Stimulated activated CD4-positive, alpha-beta T cell treated with anti-CD3 and anti-CD28 coated beads, Interleukin-15, amount 100 ng/mL, for 1 hour (primary cell): Measurements from ENCODE around the gene MEF2C.
"Not testable (repeated sequence)": the region's sequence is repeated elsewhere in the genome, so short reads cannot be mapped to it uniquely, and the experiment has no call there.

Source experiments
- DNase-seq, 2 donors: peaks; one replicate each; pipeline ENCODE4 v3.0.0-alpha.2; 2020; ENCODE audit warnings: low read depth in 1 of 2, low spot score in 1 of 2

Gene MEF2C

DNA sequence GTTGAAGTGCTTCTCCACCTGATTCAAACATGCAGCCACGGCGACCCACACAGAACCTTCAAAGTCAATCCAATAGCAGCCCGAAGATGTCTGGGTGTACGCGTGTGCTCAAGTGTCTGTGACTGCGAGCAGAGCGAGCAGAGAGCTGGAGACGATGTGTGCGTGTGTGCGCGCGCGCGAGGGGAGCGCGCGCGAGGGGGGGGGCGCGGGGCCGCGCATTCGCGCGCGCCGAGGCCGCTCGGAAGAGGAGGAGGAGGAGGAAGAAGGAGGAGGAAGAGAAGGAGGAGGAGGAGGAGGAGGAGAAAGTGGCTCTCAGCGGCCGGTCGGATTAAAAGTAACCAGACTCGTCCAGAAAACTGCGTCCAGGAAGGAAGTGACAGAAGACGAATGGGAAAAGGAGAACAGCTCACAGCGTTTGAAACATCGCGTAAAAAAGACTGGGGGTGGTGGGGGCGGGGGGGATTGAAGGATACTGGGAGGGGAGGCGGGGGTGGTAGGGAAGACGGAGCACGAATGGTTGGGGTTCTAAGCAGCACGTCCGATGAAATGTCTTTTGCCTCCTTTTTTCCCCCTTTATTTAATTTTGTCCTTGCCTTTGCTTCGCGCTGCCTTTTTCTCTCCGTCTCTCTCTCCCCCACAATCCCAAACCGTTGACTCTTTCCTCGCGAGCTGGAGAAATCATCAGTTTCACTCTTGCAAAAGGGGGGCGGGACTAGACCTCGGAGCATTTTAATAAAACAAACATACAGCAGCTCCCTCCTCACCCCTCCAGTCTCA is at the start of gene MEF2C:
Gene MEF2C (minus strand): TSS at position 126 of the 777 bp plus-strand sequence. CDS start 59,396 bp downstream, outside the sequence.
- no peak for DNase-seq

DNA sequence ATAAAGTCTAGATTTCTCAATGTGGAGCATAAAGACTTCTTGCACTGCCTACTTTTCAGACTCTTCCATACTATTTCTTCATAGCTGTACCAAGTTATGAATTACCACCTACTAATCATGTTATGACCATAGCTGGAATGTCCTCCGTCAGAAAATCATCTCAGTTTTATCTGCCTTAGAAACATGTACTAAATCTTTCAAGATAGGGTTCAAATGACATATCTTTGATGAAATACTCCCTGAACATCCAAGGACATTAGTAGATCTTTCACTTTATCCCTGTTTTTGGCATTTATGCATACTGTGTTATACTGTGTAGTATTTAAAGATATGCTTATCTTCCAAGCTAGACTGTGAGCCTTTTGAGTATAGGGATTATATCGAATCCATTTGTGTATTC is 49.6 kb upstream of the MEF2C start:
- no peak for DNase-seq

DNA sequence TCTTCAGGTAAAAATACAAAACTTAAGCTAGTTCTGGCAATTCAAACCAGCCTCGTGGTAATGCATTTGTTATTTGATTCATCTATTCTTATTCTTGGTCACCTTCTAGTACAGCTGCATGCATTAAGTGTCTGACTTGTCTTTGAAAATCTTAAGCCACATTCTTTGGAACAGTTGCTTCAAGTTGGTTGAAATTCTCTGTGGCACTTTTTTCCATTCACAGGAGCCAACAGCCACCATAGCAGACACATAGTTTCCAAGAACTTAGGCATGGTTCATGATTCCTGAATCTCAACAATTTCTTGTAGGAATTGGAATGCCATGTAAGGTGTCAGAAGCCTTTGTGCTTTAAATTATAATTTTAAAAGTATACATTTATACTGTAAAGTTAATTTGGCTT is 47.4 kb upstream of the MEF2C start:
- DNase-seq = no peak

DNA sequence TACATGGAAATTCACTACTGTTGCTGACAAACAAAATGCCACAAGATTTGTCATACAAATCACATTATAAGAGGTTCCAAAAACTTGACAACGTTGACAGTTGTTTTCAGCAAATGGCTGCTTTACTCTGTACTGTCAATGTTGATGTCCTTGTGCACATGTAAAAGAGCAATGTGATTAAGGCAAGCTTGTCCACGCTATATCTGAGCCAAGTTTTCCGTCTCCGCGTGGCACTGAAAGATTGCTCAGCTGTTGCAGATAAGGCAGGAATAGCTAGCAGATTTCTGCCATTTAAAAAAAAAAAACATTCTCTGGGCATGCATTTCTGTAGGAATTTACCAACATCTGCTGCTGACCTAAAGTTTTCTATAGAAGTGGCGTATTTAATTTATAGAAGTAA is 46.4 kb upstream of the MEF2C start:
- DNase-seq = no peak

DNA sequence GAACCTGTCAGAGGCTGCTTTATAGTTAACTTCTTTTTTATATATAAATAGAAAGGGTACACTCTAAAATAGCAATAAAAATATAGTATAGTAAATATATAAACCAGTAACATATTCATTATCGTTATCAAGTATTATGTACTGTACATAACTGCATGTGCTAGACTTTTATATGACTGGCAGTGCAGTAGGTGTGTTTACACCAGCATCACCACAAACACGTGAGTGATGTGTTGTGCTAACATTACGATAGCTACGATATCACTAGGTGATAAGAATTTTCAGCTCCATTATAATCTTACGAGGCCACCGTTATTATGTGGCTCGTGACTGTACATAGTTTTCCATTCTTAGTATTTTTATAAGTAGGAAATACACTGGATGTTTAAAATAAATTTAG is 43.8 kb upstream of the MEF2C start:
- no peak for DNase-seq

DNA sequence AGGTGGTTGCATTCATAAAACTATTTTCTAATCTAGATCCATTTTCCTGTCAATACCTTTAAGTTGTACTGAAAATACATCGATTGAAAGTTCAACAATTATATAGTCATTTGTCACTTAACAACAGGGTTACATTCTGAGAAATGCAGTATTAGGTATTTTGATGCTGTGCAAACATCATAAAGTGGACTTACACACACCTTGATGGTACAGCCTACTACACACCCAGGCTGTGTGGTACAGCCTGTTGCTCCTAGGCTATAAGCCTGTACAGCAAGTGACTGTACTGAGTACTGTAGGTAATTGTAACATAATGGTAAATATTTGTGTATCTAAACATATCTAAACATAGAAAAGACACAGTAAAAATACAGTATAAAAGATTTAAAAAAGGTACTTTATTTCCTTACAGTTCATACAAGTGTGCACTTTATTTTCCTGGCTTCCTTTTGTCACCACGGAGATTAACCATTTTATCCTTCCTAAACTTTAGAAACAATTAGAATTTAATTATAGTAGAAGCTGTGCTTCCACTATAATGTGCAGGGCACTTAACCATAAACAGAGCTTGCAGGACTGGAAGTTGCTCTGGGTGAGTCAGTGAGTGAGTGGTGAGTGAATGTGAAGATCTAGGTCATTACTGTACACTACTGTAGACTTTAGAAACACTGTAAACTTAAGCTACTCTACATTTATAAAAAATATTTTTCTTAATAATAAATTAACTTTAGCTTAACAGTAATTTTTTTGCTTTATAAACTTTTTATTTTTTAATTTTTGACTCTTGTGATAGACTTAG is 42.9 kb upstream of the MEF2C start:
- DNase-seq = no peak

DNA sequence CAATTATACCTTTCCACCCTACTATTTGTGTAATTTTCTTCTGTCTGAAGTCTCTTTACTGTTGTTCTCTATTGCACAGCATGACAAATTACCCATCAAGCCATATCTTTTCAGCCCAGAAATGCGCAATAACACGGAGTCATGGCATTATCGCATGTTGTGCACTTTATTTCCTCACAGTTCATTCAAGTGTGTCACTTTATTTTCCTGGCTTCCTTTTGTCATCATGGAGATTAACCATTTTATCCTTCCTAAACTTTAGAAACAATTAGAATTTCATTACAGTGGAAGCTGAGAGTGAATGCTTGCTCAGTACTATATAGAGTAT is 41.3 kb upstream of the MEF2C start:
- DNase-seq = no peak

DNA sequence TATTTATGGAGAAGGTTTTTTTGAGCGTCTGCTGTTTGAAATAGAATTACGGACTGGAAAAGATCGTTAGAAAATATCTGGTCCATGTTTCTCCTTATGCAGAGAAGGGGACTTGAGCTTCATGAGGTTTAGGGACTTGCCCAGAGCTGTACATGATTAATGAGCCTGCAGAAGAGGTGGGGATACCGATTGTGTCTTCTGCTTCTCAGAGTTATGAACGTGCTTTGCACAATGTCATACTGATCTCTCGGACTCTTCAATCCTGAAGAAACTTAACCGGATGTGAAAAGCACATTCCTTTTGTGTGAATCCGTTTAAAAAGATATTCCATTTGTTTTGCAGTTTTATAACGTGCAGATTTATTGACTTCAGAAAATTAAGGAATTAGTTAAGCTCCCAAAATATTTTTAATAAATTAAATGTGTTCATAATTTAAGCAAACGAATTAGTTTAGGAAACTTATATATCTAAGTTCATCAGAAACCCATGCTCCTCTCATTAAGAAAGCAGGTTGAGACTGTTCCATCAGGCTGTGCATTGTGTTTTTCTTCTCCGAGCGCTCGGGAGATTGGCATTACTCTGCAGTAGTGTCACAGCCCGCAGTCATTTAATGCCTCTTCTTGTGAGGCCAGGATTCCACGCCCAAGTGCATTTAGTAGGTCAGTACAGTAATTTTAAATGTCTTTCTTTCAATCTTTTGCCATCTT is 40.8 kb upstream of the MEF2C start:
- no peak for DNase-seq

DNA sequence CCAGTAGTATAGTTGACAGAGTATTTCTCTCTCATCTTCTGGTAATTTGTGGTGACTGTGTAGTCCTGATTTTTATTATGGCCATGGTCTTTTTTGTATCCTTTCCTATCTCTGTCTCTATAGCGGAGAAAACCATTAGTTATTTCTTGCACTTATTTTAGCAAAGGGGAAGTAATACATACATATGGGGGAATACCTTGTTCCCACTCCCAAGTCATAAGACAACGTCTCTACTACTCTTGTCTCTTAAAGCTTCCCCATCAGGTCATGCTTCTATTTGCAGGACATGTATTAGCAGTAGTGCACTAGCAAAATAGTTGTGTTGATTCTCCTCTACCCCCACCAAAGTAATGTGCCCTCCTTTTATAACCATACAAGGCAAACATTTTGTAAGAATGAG is 29.8 kb upstream of the MEF2C start:
- not testable (repeated sequence) for DNase-seq

DNA sequence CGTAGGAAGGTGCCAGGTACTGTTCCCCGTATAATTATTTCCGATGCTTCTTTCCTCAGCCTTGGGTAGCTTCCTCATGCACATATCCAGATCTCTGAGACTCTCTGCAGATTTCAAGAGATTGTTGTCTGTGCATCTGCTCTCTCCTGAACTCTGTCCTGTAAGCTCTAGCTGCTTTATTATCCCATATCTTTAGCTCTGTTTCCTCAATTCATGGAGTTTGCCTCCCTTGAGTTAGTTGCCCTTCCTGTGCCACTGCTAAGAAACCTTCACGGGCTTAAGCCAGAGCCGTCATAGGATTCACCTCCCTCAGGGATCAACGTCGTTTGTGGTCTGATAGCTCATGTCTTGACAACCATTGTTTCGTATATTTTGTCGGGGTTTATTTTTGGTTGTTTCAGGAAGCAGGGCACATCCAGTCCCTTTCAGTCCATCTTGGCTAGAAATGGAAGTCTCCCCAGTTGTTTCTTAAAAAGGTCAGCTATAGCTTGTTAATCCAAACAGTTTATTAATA is 28.1 kb upstream of the MEF2C start:
- not testable (repeated sequence) for DNase-seq

DNA sequence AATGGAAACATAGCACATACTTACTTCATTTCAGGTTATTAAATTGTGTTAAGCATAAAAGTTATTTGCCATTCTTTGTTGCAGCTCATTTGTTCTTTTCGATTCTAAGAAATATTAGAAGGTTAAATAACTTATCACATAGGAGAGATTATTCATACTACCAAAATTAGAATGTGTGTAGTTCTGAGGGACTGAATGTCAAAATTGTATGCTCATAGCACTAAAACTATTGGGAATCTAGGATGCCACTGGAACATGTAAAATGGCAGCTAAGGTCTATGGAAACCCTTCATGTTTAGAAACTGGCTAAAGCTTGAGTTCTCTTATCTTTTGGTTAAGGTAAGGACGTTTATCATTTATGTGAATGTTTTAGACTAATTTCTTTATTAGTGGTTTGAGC is 21.5 kb upstream of the MEF2C start:
- not testable (repeated sequence) for DNase-seq

DNA sequence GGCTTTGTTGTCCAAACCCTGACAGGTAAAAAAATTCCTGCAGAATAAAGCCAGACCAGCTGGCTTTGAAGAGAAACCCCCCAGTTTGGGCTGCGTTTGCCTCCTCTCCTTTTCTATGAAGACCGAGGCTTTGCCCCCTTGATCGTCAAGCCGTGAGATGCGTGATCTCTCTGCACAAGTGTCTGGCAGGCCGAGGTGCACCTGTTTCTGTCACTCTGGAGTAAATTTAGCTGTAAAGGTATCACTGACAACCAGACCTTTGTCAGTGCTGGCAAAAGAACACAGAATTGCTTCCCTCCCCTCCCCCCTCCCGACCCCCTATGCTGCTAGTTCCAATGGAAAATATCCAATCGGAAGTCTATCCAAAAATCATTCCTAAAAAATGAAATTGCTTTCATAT is 21.0 kb upstream of the MEF2C start:
- DNase-seq = not testable (repeated sequence)

DNA sequence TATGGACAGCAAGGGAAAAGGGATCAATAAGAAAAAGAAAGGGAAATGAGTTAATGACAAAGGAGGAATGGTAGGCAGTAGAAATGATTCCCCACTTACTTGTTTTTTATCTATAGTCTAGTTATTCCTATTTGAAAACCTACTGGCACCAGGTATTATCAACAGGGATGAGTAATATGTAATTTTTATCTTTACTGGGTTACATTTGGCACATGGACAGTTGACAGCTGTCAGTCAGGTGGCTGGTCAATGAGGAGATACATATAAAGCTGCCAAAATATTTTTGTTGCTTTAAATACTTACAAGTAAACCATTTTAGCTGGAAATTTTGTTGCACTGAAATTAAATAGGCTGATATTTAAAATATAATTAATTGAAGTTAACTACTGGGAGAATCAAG is 18.1 kb upstream of the MEF2C start:
- DNase-seq = not testable (repeated sequence)

DNA sequence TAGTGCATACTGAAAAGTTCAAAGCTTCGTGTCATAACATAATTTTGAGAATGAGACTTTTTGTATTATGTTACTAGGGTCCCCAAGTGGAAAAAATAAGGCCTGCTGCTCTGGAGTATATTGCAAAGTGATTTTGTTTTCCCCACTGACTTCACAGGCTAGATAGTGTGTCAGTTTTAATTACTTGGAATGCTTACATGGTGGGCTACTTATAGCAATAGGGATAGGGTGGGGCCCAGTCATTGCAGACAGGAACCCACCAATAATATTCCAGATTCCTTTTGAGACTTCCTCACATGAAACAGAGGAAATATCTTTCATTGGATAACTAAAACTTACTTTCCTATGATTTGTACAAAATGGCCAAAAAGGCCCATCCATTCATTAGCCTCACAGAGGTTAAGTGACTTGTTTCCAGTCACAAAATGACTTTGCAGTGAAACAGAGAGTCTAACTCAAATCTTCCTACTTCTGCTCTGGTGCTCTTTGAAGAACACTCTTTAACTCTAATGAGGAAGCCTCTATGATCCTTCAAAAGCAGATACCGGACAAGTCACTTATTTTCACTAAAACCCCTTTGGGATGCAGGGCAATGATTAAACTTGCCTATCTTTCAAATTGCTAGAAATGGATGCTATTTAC is 16.2 kb upstream of the MEF2C start:
- no peak for DNase-seq

DNA sequence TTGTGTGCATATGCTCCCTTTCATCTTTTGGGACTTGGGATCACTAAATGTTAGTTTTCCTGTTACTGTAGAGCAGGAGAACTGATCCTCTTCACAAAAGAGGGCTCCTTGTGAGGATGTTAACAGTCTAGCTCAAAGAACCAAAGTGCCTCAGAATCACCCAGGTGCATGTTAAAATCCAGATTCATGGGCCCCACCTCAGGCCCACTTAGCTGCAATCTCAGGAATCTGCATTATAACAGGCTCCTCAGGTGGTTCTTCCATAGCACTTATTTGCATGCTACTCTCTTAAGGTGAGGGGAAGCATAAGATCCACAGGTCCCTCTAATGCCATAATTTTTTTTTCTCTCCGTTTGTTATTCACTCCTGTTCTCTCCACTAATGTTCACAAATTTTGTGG is 14.8 kb upstream of the MEF2C start:
- DNase-seq = no peak

DNA sequence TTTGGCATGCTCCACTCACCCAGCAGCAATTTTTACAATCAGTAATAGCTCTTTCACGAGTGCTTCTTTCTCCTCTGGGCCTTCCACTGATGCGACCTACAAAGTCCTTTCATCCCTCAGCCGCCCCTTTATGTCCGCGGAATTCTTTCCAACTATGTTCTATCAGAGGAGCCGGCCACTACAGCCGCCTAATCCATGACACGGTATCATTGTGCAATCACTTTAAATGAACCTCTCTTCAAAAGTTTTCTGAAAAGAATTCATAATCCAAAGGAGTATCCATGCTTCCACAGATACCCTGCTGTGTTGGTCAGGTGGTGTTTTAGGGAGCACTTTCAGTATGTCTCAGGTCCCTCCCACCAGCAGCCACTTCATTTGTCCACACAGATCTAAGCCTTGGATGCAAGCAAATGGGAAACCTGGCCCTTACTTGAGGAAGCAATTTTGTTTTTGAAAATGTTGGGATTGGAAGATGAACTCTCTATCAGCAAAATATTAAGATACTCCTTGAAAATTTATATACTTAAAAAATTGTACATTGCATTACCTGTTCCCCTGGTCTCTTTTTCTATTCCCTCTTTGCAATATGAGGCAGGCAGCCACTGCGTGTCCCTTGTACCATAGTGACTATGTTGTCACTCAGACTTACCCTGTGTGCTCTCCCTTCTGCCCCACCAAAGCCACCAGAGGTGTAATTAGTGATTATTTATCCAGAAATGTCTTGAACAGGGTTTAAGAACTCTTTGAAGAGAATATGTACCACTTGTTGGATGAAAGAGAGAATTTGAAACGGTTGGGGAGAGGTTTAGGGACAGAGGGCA is 12.9 kb upstream of the MEF2C start:
- no peak for DNase-seq

DNA sequence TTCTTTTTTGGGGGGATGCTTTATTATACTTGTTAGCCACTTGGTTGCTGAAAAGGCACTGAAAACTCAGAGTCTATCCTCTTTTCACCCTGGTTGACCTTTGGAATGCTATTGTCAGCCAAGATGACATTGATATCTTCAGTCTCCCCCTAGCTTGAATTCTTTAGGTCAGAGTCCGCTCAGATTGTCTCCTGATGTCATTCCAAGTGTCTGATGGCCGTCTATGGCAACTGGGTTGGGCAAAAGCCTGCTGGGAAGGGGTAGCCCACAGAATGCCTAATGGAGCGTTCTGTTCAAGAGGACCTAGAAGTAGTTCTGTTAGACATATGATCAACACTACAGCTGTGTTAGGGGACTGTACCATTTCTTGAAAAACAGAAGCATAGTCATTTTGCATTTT is 9.7 kb upstream of the MEF2C start:
- DNase-seq = no peak

DNA sequence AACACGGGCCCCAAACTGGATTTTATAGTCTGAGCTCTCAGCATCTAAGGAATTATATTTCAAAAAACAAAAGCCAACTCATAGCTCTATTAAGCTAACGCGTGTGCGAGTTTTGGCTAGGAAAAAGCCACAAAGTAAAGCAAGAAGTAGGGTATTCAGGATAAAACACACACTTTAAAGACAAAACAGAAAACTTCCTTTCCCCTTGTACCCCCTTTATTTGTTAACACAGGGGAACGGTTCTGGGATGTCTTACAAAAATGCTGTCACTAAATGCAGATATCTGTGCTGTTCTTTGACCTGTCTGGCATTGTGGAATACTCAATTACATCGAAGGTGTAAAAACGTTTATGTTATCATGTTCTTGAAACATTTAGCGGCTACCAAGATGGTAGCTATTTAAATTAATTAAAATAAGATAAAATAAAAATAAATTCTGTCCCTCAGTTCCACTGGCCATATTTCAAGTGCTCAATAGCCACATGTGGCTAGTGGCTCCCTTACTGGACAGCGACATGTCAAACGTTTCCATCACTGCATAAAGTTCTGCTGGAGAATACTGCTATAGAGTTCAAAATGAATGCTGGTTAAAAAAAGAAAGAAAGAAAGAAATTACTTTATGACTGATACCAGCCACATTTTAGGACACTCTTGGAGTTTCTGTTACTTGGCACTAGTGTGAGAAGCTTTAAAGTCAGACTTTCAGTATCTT is 7.2 kb upstream of the MEF2C start:
- DNase-seq = no peak

DNA sequence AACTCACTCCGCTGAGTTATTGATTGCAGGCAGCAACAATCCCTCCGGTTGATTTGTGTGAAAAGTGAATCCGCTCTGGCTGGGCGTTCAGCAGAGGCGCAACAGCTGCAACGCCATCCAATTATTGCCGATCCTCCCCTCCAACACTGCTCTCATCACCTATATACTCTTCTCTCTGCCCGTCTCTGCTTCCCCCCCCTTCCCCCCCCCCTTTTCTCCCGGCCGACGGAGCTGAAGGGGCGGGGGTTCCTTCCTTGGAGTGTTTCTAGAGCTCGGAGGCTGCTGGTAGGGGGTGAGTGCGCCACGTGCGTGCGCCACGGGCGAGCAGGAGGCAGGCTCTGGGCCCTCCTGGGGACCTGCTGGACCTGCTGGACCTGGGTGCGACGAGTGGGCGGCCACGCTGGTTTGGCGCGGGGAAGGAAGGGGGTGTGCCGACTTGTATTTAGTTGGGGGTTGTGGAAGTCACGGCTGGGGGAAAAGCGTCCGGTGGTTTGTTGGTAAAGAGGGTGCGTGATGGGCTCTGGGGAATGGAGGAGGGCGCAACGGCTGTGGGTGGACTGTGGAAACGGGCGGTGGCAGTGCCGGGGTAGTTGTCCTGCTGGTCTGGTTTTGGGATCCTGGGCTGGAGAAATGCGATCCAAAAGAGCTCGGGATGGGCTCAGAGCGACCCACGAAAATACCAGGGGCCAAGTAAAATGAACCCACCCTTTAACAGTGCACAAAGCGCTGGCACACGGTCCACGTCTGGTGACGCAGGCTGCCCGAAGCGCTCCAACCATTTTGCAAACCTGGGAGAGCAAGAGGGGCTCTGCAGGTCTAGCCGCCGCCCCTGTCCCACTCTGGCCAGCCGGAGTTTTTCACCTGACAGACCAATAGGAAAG is 6.4 kb upstream of the MEF2C start:
- no peak for DNase-seq
